K562 (cell line): ENCODE results near the gene FAM186B. TPM values are rescaled to one million over a fixed set of nuclear protein-coding genes. Genes with fewer than 3 reads are reported as not detected.

Source experiments
- CHD7 ChIP-seq: fragments of 200-600 bp; sonication (generic); IDR thresholded peaks from one replicate; pipeline ENCODE4 v1.6.1; 2012; ENCODE audit warnings: mild to moderate bottlenecking, low read depth, low read length, inconsistent platforms
- KDM5B ChIP-seq: fragments of 200-600 bp; sonication (generic); IDR thresholded peaks from 2 replicates; pipeline ENCODE4 v1.6.1; 2012; ENCODE audit warnings: low read depth, mild to moderate bottlenecking, moderate library complexity, low read length, control low read depth, inconsistent platforms; ENCODE audit not compliant: insufficient replicate concordance
- SNIP1 ChIP-seq: fragments of 450-650 bp; IDR thresholded peaks from 2 replicates; pipeline ENCODE4 v1.7.1; 2017; ENCODE audit warnings: low read depth, mild to moderate bottlenecking
- THRA ChIP-seq: fragments of 450-650 bp; IDR thresholded peaks from 2 replicates; pipeline ENCODE4 v1.6.1; 2017; ENCODE audit warnings: mild to moderate bottlenecking, moderate library complexity
- polyA plus RNA-seq, 8 experiments: library from polyadenylated mRNA; depleted of rRNA in 4 of 8; stranded (reverse) in 5 of 8; unstranded in 3 of 8; fragments of >200 nt; fragmentation: Nextera tagmentation in 2 of 8; fragmentation: Illumina TruSeq in 1 of 8; extraction: Ambion mirVana in 2 of 8; extraction: Trizol in 1 of 8; gene quantifications; 2 replicates each; pipeline versions ENCODE4 v1.2.1 to v1.2.3, GENCODE V29; 2011 to 2014; ENCODE audit warnings: inconsistent platforms in 1 of 8, missing spikeins in 1 of 8
- total RNA-seq, 7 experiments: library from RNA; depleted of rRNA in 6 of 7; stranded (reverse); fragments of >200 nt in 6 of 7; fragmentation: Illumina TruSeq in 2 of 7; extraction: Trizol in 2 of 7; gene quantifications; 2 replicates each; pipeline versions ENCODE4 v1.2.1 to v1.2.3, GENCODE V29; 2011 to 2021; ENCODE audit warnings: low replicate concordance in 1 of 7

Gene FAM186B
- total and polyA plus RNA-seq, 9 of the 15 experiments (the other 6 are each of a cell fraction or from before 2014, with no cell fraction given) = 0.07 to 0.42 (median 0.15) TPM

- TF ChIP-seq KDM5B = no peak
- TF ChIP-seq CHD7 = no peak
- TF ChIP-seq SNIP1 = no peak
- no peak for TF ChIP-seq THRA
Measured at GRCh38 chr12:49587174-49587908, 18.1 kb downstream of the FAM186B start (continued).
